ENCODE results near the gene ALDOB. TPM values are rescaled to one million over a fixed set of nuclear protein-coding genes. Genes with fewer than 3 reads are reported as not detected.
"Not testable (repeated sequence)": the region's sequence is repeated elsewhere in the genome, so short reads cannot be mapped to it uniquely, and the experiment has no call there.

Gene ALDOB
- total RNA-seq, 1 donor from 2014 or later = 0.16 TPM

DNA sequence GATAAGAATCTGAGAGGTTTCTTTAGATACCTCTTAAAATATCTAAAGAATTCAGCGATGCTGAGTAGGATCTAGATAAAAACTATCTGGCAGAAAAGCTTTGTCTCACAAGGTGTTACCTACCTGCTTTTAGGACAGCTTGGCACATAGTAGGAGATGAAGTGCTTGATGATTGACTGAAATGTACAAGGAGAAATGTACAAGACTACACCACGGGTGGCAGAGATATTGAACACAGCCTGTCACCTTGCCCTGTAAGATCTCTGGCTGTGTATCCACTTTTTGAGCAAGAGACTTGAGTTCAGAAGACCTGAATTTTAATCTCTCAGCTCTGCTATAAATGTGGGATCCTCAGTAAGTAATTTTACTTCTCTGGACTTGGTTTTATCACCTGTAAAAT, 15.7 kb downstream of the ALDOB start:
- DNase-seq = no peak

DNA sequence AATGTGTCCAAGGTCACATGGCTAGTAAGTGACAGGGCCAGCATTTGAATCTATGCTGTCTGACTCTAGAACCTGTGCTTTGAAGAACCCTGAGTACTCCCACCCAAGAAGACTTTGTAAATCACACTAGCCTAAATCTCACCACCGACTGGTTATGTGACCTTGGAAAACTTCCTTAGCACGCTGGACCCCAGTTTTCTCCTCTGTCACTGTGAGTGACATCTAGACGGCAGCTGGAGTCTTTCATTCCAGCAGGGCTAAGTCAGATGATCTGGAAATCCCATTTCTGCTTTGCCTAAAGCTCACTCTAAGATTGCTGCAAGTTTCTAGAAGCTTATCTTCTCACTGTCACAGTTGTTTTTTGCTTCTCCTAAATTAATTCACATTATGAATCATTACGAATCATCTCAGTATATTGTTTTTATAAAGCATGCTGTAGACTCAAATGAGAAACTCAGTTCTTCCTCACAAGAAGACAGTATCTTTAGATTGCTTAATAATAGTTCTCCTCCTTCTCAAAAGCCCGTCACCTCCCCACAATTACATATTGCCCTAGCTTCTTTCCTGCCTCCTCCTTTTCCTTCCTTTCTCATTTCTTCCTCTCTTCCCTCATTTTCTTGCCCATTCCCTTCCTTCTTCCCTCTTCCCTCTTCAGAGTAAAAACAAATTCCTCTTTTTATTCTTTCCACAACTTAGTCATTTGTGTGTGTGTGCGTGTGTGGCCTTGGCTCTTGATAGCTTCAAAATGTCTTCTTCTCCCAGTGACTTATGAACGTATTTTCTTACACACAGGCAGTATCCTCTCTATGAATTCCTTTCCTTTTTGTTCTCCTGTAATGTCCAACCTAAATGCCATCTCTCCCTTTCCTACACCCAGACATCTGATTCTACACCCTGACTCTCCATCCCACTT, 16.8 kb downstream of the ALDOB start:
- DNase-seq = no peak

DNA sequence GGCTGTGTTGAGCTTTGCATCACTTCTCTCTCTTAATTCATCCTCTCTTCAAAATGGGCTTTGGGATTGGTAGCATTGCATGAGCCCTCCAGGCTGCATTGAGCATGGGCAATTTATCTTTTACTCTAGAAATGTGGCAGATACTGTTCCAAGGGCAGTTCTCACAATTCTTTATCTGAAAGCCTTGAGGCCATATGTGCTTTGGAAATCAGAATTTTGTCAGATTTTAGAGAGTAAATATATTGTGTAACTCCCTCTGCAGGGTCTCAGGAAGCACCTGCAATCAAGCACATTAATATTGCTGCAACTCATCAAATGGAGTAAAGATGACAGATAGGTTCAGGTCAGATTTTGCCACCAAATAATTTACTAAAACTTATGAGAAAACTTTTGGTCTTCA, 17.6 kb downstream of the ALDOB start:
- no peak for DNase-seq

DNA sequence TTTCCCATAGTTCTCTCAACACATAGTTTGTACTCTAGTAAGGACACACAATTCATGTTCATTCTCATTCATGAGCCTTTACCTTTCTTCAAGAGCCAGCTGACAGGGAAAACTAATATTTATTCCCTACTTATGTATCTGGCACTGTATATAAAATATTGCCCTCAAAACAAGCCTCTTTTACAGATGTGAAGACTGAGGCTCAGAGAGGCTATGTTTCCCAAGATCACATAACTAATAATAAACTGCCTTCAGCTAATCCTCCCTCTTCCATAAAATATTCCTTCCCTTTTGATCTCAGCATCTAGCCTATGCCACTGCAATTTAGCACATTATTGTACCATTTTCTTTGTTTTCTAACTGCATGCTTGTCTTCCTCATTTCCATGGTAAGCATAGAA, 18.2 kb downstream of the ALDOB start:
- no peak for DNase-seq

DNA sequence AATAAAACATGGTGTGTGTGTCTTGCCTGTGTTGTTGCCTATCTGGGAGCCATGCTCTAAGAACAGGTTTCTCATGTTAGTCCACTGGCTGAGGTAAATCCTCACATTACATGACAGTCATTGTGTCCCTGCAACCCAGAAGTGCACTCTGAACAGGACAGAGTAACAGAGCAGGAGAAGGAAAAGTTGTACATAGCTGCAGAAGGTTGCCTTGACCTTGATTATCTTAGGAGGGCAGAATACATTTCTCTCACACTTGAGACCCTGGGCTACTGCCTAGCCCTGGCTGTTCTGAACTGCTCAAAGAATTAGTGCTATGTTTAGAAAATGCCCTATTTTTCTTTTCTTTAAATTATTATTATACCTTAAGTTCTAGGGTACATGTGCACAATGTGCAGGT, 20.0 kb downstream of the ALDOB start:
- no peak for DNase-seq

DNA sequence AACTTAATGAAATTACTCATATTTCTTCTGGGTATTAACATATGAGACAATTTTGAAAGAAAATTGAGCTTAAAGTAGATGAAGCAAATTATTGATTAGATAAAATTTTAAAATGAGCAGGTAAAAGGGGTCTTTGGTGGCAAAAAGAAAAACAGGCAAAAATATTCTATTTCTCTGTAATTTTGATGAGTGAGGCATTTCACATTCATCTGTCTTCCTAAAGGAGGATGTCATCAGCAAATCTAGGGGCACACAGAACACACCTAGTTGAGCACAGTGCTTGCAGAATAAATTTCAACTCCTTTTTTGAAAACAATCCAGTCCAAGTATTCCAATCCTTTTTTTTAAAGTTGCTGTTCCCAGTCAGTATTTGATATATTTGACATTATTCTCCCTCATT, 20.7 kb downstream of the ALDOB start:
- no peak for DNase-seq

DNA sequence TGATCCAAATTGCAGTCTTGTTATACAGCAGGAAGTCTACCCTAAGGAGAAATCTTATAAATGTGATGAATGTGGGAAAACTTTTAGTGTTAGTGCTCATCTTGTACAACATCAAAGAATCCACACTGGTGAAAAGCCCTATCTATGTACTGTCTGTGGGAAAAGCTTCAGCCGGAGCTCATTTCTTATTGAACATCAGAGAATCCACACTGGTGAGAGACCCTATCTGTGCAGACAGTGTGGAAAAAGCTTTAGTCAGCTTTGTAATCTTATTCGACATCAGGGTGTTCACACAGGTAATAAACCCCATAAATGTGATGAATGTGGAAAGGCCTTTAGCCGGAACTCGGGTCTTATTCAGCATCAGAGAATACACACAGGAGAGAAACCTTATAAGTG, 26.5 kb downstream of the ALDOB start:
- DNase-seq = no peak

DNA sequence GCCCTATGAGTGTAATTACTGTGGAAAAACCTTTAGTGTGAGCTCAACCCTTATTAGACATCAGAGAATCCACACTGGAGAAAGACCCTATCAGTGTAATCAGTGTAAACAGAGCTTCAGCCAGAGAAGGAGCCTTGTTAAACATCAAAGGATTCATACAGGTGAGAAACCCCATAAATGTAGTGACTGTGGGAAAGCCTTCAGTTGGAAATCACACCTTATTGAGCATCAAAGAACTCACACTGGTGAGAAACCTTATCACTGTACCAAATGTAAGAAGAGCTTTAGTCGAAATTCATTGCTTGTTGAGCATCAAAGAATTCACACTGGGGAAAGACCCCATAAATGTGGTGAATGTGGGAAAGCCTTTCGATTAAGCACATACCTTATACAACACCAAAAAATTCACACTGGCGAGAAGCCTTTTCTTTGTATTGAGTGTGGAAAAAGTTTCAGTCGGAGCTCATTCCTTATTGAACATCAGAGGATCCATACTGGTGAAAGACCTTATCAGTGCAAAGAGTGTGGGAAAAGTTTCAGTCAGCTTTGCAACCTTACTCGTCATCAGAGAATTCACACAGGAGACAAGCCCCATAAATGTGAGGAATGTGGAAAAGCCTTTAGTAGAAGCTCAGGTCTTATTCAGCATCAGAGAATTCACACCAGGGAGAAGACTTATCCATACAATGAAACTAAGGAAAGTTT, 27.0 kb downstream of the ALDOB start:
- DNase-seq = no peak

DNA sequence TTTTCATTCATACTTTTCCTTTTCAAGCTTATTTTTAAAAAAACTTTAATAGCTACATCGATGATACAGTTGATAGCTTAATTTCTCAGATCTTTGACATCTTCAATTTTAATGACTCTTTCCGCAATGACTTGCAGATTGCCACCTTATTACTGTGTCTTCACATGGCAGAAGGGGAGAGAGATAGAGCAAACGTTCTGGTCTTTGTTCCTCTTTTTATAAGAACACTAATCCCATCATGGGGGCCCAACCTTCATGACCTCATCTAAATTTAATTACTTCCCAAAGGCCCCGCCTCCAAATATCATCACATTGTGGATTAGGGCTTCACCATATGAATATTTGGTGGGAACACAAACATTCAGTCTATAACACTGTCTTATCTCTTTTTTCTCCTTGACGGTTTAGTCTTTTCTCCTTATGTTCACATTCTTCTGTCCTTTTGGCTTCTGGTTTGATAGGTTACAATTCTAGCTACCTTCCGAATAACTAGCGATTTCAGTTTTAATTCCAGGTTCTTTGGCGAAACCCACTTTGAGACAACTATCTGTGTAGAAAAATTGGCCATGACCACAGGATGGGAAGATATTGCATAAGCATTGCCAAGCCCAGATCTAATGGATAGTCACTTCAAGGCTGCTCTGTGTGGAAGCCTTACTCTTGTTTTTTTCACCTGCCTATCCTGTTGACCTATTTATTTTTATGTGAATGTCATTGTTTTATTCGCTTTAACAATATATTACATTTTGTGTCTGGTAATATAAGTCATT, 31.9 kb downstream of the ALDOB start:
- DNase-seq = no peak

DNA sequence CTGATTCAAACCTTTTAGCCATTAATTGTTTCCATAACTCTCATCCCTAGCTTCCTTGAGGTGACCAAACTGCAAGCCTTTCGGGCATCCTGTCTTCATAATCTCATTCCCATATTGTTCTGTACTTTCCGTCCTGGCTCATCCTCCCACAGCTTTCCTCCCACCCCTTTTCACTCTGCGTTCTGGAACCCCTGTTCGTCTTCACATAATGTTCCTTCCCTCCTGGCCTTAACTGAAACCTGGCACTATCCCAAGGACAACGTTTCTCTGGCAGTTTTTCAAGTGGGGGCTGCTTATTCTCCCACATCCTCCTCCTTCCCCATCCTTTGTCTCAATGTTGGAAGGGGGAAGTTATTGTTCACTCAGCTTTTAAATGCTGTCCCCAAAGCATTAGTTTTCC, 35.5 kb downstream of the ALDOB start:
- DNase-seq = peak; percentile 2

DNA sequence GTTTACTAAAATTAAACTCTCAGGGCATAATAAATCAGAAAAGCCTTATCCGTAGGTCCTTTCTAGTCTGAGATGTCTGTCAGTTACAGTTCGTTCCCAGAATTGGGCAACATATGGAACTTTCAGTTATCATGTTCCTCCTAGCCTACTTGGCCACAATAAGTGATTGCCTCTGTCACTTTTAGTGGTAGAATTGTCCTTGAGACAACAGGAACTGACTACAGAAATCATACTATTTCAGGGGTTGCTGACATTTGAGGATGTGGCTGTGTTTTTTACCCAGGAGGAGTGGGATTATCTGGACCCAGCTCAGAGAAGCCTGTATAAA, 36.0 kb downstream of the ALDOB start:
- no peak for DNase-seq

DNA sequence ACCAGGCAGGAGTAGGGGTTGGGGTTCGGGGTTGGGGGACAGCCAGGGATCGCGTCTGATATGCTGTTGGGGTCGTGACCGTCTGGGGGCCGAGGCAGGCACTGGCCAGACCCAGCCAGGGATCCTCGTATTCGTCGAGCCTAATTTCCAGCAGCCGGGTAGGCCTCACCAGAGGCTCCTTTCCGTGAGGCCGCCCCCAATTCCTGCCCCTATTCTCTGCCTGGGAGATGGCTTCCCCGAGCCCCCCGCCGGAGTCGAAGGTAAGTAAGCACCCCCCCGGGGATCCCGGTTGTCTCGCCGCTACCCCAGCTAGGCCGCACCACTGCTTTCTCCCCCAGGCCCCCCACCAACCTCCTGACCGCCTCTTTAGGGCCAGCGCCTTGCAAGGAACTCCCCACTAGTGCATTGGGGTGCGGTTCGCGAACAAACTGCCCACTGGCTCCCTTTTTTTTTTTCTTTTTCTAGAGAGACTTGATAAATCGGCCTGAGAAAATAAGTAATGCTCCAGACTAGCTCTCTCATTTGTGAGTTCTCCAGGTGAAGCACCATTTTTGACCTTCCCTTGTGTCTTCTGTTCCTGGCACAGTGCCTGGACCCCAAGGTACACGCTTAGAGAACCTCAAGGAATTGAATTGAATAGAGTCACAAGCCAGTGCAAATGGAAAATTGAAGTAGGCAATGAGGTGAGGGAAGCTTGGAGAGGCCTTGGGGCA, 36.5 kb downstream of the ALDOB start:
- no peak for DNase-seq

DNA sequence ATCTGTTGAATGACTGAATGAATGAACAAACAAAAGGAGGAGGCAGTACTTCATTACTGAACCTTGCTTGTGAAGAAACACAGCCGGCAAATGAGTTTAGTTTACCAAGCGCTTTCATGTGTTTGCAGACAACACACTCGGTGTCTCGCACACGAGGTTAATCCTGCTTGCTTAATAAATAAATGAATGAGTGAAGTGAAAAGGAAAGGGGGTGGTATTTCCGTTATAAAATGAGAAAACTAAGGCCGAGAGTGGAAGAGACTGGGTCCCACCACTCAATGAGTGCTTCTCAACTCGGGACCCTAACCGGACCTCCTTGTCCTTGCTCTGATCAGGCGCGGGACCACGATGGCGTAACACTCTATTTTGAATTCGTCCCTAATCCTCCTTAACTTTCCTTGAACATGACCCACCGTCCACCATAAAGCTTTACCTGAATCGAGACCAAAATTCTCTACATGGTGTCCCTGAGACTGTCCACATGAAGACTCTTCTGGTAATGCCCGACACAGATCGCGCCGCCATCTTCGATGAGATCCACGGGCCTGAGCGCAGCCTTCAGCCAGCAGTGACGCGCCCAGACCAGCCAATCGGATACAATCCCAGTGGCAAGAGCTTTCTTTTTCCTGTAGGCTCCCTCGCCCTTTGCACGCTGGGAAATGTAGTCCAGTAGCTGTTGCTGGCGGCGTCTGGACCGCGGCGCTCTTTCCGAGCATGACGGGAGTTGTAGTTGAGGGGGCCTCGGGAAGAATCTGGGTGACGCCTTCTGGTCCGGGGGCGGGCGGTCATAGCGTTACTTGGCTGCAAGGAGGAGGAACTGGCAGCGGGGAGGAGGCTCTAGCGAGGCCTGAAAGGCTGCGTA, 37.3 kb downstream of the ALDOB start, which contains the start of the genes MRPL50 and ZNF189:
Gene MRPL50, minus strand, starts transcription at position 551 of the 862 bp plus-strand sequence. Its CDS starts 26 bp downstream, at position 525.
Gene ZNF189, plus strand, starts transcription at position 784 of the 862 bp plus-strand sequence. CDS start 306 bp downstream, outside the sequence.
- DNase-seq = peak; percentile 99

DNA sequence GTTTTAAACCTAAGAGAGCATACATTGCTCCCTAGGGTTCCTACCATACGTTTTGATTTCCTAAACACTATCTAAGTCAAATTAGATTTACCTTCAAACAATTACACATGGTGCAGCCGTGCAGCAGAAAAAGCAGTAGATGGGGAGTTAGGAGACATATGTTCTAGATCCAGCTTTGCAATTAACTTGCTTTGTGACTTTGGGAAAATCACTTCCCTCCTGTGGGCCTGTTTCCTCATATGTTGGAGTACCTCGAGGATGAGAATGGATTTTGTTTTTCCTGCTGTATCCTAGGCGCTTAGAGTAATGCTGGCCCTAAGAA, 37.9 kb downstream of the ALDOB start:
- DNase-seq = no peak

DNA sequence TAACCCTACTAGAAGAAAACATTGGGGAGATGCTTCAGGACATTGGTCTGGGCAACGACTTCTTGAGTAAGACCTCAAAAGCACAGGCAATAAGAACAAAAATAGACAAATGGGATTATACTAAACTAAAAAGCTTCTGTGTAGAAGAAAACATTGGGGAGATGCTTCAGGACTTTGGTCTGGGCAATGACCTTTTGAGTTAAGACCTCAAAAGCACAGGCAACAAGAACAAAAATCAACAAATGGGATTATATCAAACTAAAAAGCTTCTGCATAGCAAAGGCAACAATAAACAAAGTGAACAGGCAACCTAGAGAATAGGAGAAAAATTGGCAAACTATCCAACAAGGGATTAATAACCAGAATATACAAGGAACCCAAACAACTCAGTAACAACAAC, 40.9 kb downstream of the ALDOB start:
- DNase-seq = no peak

DNA sequence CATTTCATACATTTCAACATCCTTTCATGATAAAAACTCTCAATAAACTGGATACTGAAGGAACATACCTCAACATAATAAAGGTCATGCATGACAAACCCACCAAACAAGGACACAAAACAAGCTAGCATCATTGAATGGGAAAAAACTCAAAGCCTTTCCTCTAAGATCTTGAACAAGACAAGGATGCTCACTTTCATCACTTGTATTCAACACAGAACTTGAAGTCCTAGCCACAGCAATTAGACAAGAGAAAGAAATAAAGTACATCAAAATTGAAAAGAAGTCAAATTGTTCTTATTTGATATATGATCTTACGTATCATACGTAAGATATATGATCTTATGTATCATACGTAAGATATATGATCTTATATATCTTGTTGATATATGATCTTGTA, 42.4 kb downstream of the ALDOB start:
- DNase-seq = no peak

DNA sequence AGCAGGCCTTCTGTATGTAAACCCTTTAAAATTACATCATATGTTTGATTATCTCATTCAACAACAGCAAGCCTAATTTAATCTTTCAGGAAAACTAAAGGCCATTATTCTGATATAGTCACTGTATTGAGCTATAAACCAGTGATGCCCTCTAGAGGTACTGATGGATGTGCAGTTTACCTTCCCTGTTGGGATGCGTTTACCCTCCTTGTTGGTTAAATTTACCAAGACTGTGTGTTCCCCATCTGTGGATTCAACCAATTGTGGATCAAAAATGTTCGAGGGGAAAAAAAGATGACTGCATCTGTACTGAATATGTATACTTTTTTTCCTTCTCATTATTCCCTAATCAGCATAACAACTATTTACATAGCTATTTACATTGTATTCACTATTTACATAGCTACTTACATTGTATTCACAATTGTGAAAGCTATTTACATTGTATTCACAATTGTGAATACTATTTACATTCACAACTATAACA, 47.0 kb downstream of the ALDOB start:
- no peak for DNase-seq

DNA sequence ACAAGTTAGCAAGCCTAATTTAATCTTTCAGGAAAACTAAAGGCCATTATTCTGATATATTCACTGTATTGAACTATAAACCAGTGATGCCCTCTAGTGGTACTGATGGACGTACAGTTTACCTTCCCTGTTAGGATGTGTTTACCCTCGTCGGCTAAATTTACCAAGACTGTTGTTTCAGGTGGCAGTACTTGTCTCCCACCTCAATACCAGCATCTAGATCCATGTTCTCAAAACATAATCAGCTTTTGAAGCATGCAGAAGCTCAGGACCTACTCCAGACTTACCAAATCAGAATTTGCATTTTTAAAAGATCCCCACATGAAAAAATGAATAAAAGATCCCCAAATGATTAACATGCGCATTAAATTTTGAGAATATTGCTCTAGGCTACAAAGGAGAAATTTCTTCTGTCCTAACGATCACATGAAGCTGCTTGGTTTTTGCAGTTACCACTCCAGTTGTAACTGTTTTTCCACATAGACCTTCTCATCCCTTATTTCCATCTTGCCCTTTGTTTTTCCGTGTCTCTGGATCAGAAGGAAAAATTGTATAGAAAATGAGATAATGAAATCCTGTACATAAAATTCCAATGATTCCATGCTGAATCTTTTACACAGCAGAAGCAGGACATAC, 47.6 kb downstream of the ALDOB start:
- DNase-seq = no peak

DNA sequence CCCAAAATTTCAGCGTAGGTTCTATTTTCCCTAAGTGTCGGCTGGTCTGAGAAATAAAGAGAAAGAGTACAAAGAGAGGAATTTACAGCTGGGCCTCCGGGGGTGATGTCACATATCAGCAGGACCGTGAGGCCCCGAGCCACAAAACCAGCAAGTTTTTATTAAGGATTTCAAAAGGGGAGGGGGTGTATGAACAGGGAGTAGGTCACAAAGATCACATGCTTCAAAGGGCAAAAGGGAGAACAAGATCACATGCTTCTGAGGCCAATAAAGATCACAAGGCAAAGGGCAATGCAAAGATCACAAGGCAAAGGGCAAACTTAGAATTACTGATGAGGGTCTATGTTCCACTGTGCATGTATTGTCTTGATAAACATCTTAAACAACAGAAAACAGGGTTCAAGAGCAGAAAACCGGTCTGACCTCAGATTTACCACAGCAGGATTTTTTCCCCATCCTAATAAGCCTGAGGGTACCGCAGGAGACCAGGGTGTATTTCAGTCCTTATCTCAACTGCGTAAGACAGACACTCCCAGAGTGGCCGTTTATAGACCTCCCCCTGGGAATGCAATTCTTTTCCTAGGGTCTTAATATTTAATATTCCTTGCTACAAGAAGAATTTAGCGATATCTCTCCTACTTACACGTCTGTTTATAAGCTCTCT, 50.6 kb downstream of the ALDOB start, which contains the start of gene BAAT:
Gene BAAT, minus strand, starts transcription at position 134 of the 664 bp plus-strand sequence. CDS start 13,602 bp downstream, outside the sequence.
- not testable (repeated sequence) for DNase-seq

DNA sequence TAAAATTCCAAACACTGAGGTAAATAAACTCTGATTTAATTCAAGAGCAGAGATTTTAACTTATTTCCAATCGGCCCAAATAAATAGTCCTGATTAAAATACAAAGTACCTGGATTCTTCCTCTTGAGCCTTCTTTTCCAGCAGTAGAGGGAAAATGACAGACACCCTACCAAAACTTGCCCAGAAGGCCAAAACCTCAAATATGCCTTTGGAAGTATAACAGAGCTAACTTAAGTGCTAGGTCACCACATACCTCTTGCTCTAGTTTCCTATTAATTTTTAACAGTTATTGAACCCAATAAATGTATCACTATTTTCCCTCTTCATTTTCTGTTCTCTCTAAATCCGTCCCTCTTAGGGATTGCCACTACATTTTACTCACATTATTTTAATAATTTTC, 52.2 kb downstream of the ALDOB start:
- DNase-seq = no peak
